Measurements from ENCODE around the gene NOVA1.

The NOVA1 gene

DNA sequence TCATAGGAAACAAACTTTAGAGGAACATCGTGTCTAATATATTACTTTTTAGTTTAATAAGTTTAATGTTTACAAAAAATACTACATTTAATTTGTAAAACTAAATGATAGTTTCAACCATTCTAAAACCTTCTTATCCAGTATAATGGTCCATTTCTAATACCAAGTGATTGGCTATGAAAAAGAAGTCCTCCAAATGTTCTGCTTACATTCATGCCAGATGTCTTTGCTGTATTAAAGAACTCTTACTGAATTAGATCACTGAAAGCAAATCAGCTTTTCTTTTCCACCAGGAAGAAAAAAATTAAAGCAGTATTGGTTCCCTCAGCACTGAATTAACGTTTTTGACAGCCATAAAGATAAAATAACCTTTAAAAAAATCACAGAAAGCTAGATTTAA is 3.7 kb downstream of the NOVA1 start:
- no peak overlapping the region for H2AFZ ChIP-seq (ENCODE audit: low read length, unreplicated experiment)
- H3K4me3 ChIP-seq (ENCODE audit: low read depth, low read length) = no peak overlapping the region
- H3K27ac ChIP-seq (ENCODE audit: low read depth, low read length) = no peak overlapping the region
- no peaks in the 10 kb centered on the region for H3K79me2 ChIP-seq (ENCODE audit: control insufficient read depth, insufficient read depth, low read length, unreplicated experiment)
- H3K27me3 ChIP-seq (ENCODE audit: insufficient read depth, low read length) = no peaks in the 10 kb centered on the region
- no peaks in the 10 kb centered on the region for H3K36me3 ChIP-seq (ENCODE audit: insufficient read depth, low read length)
- H3K4me1 ChIP-seq (ENCODE audit: control insufficient read depth, insufficient read depth, low read length, unreplicated experiment) = peaks cover 13% of the 10 kb centered on the region

GRCh38 chr14:26593357-26593756 is 4.5 kb downstream of the NOVA1 start:
- H2AFZ ChIP-seq (ENCODE audit: low read length, unreplicated experiment) = no peak overlapping the region
- H3K79me2 ChIP-seq (ENCODE audit: control insufficient read depth, insufficient read depth, low read length, unreplicated experiment) = no peaks in the 10 kb centered on the region
- H3K27ac ChIP-seq (ENCODE audit: low read depth, low read length) = no peak overlapping the region
- no peaks in the 10 kb centered on the region for H3K36me3 ChIP-seq (ENCODE audit: insufficient read depth, low read length)
- peaks cover 13% of the 10 kb centered on the region for H3K4me1 ChIP-seq (ENCODE audit: control insufficient read depth, insufficient read depth, low read length, unreplicated experiment)
- no peaks in the 10 kb centered on the region for H3K27me3 ChIP-seq (ENCODE audit: insufficient read depth, low read length)
- H3K4me3 ChIP-seq (ENCODE audit: low read depth, low read length) = no peak overlapping the region

GRCh38 chr14:26589925-26590324 is 7.9 kb downstream of the NOVA1 start:
- Histone ChIP-seq H3K36me3 (ENCODE audit: insufficient read depth, low read length) (no peaks in the 10 kb centered on the region), H3K79me2 (ENCODE audit: control insufficient read depth, insufficient read depth, low read length, unreplicated experiment) (no peaks in the 10 kb centered on the region), H3K27ac (ENCODE audit: low read depth, low read length) (no peak overlapping the region), H2AFZ (ENCODE audit: low read length, unreplicated experiment) (no peak overlapping the region), H3K4me3 (ENCODE audit: low read depth, low read length) (no peak overlapping the region), H3K4me1 (ENCODE audit: control insufficient read depth, insufficient read depth, low read length, unreplicated experiment) (peaks cover 4% of the 10 kb centered on the region), H3K27me3 (ENCODE audit: insufficient read depth, low read length) (no peaks in the 10 kb centered on the region)

- H3K79me2 ChIP-seq (ENCODE audit: control insufficient read depth, insufficient read depth, low read length, unreplicated experiment) = no peaks in the 10 kb centered on the region
- H3K4me1 ChIP-seq (ENCODE audit: control insufficient read depth, insufficient read depth, low read length, unreplicated experiment) = no peaks in the 10 kb centered on the region
- no peaks in the 10 kb centered on the region for H3K36me3 ChIP-seq (ENCODE audit: insufficient read depth, low read length)
- H3K27ac ChIP-seq (ENCODE audit: low read depth, low read length) = no peak overlapping the region
- no peaks in the 10 kb centered on the region for H3K27me3 ChIP-seq (ENCODE audit: insufficient read depth, low read length)
- H3K4me3 ChIP-seq (ENCODE audit: low read depth, low read length) = no peak overlapping the region
- H2AFZ ChIP-seq (ENCODE audit: low read length, unreplicated experiment) = no peak overlapping the region
Measured at GRCh38 chr14:26577711-26578110, 20.1 kb downstream of the NOVA1 start.

- no peaks in the 10 kb centered on the region for H3K36me3 ChIP-seq (ENCODE audit: insufficient read depth, low read length)
- no peaks in the 10 kb centered on the region for H3K79me2 ChIP-seq (ENCODE audit: control insufficient read depth, insufficient read depth, low read length, unreplicated experiment)
- no peaks in the 10 kb centered on the region for H3K27me3 ChIP-seq (ENCODE audit: insufficient read depth, low read length)
- H3K4me1 ChIP-seq (ENCODE audit: control insufficient read depth, insufficient read depth, low read length, unreplicated experiment) = no peaks in the 10 kb centered on the region
- no peak overlapping the region for H3K27ac ChIP-seq (ENCODE audit: low read depth, low read length)
- H3K4me3 ChIP-seq (ENCODE audit: low read depth, low read length) = no peak overlapping the region
- H2AFZ ChIP-seq (ENCODE audit: low read length, unreplicated experiment) = no peak overlapping the region
Measured at GRCh38 chr14:26554069-26554772, 43.6 kb downstream of the NOVA1 start.

DNA sequence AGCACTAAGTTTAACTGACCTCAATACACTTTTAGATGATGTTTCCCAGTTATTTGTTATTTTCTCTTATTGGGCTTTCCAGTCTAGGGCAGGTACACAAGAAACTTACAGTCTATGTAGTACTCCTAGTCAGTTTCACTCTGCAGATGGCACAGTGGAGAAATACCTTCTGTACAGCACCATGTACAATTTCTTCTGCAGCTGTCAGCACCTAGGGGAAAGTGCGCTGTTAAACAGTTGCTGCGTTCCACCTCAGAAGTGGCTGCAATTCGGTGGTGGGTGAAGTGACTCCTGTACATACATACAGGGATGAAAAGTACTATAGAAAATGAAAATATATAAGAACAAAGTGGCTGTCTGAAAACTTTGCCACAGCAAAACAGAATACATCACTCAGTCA is 48.3 kb downstream of the NOVA1 start:
- Histone ChIP-seq H3K36me3 (ENCODE audit: insufficient read depth, low read length) (no peaks in the 10 kb centered on the region), H3K4me1 (ENCODE audit: control insufficient read depth, insufficient read depth, low read length, unreplicated experiment) (no peaks in the 10 kb centered on the region), H3K79me2 (ENCODE audit: control insufficient read depth, insufficient read depth, low read length, unreplicated experiment) (no peaks in the 10 kb centered on the region), H3K4me3 (ENCODE audit: low read depth, low read length) (no peak overlapping the region), H2AFZ (ENCODE audit: low read length, unreplicated experiment) (no peak overlapping the region), H3K27me3 (ENCODE audit: insufficient read depth, low read length) (no peaks in the 10 kb centered on the region), H3K27ac (ENCODE audit: low read depth, low read length) (no peak overlapping the region)

GRCh38 chr14:26548406-26548805 is 49.4 kb downstream of the NOVA1 start:
- H3K79me2 ChIP-seq (ENCODE audit: control insufficient read depth, insufficient read depth, low read length, unreplicated experiment) = no peaks in the 10 kb centered on the region
- H3K4me3 ChIP-seq (ENCODE audit: low read depth, low read length) = no peak overlapping the region
- H3K36me3 ChIP-seq (ENCODE audit: insufficient read depth, low read length) = no peaks in the 10 kb centered on the region
- no peaks in the 10 kb centered on the region for H3K4me1 ChIP-seq (ENCODE audit: control insufficient read depth, insufficient read depth, low read length, unreplicated experiment)
- no peak overlapping the region for H2AFZ ChIP-seq (ENCODE audit: low read length, unreplicated experiment)
- no peaks in the 10 kb centered on the region for H3K27me3 ChIP-seq (ENCODE audit: insufficient read depth, low read length)
- H3K27ac ChIP-seq (ENCODE audit: low read depth, low read length) = no peak overlapping the region

DNA sequence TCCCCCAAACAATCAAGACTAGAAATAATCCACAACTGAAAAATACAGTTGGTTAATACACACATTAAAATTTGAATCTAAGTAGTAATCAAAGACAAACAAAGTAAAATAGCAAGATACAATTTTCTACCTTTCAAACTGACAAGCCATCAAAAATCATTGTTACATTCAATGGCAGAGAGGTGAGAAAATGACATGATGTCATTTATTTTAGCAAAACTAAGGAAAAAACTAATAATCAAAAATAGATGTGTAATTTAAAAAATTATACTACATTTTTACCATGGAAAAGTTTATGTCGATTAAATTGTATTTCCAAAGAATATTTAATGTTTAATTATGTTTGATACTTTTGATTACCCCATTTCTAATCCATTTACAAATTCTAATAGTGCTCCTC is 59.7 kb downstream of the NOVA1 start:
- Histone ChIP-seq H3K79me2 (ENCODE audit: control insufficient read depth, insufficient read depth, low read length, unreplicated experiment) (no peaks in the 10 kb centered on the region), H3K4me1 (ENCODE audit: control insufficient read depth, insufficient read depth, low read length, unreplicated experiment) (no peaks in the 10 kb centered on the region), H3K27me3 (ENCODE audit: insufficient read depth, low read length) (no peaks in the 10 kb centered on the region), H3K27ac (ENCODE audit: low read depth, low read length) (no peak overlapping the region), H3K4me3 (ENCODE audit: low read depth, low read length) (no peak overlapping the region), H2AFZ (ENCODE audit: low read length, unreplicated experiment) (no peak overlapping the region), H3K36me3 (ENCODE audit: insufficient read depth, low read length) (no peaks in the 10 kb centered on the region)

- 0 out of 2 replicates have a peak overlapping the region, but pooled peaks have one; percentile 3 for H3K27ac ChIP-seq (ENCODE audit: low read depth, low read length)
- H2AFZ ChIP-seq (ENCODE audit: low read length, unreplicated experiment) = no peak overlapping the region
- H3K27me3 ChIP-seq (ENCODE audit: insufficient read depth, low read length) = no peaks in the 10 kb centered on the region
- no peaks in the 10 kb centered on the region for H3K36me3 ChIP-seq (ENCODE audit: insufficient read depth, low read length)
- H3K4me1 ChIP-seq (ENCODE audit: control insufficient read depth, insufficient read depth, low read length, unreplicated experiment) = peaks cover 11% of the 10 kb centered on the region
- H3K4me3 ChIP-seq (ENCODE audit: low read depth, low read length) = peak overlapping the region; percentile 55
- H3K79me2 ChIP-seq (ENCODE audit: control insufficient read depth, insufficient read depth, low read length, unreplicated experiment) = no peaks in the 10 kb centered on the region
Measured at GRCh38 chr14:26531894-26532293, 65.9 kb downstream of the NOVA1 start.

- Histone ChIP-seq H2AFZ (ENCODE audit: low read length, unreplicated experiment) (no peak overlapping the region), H3K27me3 (ENCODE audit: insufficient read depth, low read length) (no peaks in the 10 kb centered on the region), H3K4me3 (ENCODE audit: low read depth, low read length) (no peak overlapping the region), H3K4me1 (ENCODE audit: control insufficient read depth, insufficient read depth, low read length, unreplicated experiment) (peaks cover 17% of the 10 kb centered on the region), H3K79me2 (ENCODE audit: control insufficient read depth, insufficient read depth, low read length, unreplicated experiment) (no peaks in the 10 kb centered on the region), H3K36me3 (ENCODE audit: insufficient read depth, low read length) (no peaks in the 10 kb centered on the region; the same call in 1 of the 2 replicates), H3K27ac (ENCODE audit: low read depth, low read length) (no peak overlapping the region)
Measured at GRCh38 chr14:26528415-26529182, 69.2 kb downstream of the NOVA1 start.

GRCh38 chr14:26527095-26527494 is 70.7 kb downstream of the NOVA1 start:
- Histone ChIP-seq H3K27ac (ENCODE audit: low read depth, low read length) (peak overlapping the region; percentile 43; the same call in 1 of the 2 replicates), H2AFZ (ENCODE audit: low read length, unreplicated experiment) (no peak overlapping the region), H3K4me3 (ENCODE audit: low read depth, low read length) (no peak overlapping the region), H3K79me2 (ENCODE audit: control insufficient read depth, insufficient read depth, low read length, unreplicated experiment) (no peaks in the 10 kb centered on the region), H3K36me3 (ENCODE audit: insufficient read depth, low read length) (no peaks in the 10 kb centered on the region; the same call in 1 of the 2 replicates), H3K27me3 (ENCODE audit: insufficient read depth, low read length) (no peaks in the 10 kb centered on the region), H3K4me1 (ENCODE audit: control insufficient read depth, insufficient read depth, low read length, unreplicated experiment) (peaks cover 26% of the 10 kb centered on the region)
